G401.6 (cell line): ENCODE results near the gene TSPAN7.

Experiments used
- FAIRE-seq: peaks from 2 replicates; lab custom pipeline; 2012; peaks lifted over from hg19 to GRCh38; lab: Jason Lieb, UNC

TSPAN7 gene, protein sequence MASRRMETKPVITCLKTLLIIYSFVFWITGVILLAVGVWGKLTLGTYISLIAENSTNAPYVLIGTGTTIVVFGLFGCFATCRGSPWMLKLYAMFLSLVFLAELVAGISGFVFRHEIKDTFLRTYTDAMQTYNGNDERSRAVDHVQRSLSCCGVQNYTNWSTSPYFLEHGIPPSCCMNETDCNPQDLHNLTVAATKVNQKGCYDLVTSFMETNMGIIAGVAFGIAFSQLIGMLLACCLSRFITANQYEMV

DNA sequence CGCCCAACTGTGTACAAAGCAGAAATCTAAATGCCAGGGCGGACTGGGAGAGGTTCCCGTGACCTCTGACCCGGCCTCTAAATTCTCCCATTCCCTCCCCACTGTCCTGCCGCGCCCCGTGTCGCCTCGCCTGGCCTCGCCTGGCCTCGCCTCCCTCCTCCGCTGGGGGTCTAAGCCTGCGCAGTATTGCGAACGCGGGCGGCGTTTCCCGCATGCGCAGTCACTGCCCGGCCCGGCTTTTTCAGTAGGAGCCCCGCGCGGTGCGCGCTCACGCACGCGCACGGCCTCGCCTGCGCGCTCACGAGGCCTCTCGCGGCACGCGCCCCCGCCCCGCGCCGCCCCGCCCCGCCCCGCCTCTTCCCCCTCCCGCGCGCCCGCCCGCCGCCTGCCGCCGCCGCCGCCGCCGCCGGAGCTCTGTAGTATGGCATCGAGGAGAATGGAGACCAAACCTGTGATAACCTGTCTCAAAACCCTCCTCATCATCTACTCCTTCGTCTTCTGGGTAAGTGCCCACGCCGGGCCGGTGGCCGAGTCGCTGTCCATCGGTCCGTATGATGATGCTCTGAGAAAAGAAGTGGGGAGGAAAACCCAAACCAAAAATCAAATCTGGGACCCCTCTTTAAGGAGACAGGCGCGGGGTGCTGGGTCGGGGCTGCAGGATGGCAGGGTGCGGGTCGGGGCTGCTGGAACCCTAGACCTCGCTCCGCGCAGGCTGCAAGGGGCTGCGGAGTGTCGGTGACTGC is at the start of gene TSPAN7:
TSS of gene TSPAN7 (plus strand) at position 417 of the 743 bp plus-strand sequence. CDS start at position 422, 5 bp downstream.
- FAIRE-seq, result no peak

DNA sequence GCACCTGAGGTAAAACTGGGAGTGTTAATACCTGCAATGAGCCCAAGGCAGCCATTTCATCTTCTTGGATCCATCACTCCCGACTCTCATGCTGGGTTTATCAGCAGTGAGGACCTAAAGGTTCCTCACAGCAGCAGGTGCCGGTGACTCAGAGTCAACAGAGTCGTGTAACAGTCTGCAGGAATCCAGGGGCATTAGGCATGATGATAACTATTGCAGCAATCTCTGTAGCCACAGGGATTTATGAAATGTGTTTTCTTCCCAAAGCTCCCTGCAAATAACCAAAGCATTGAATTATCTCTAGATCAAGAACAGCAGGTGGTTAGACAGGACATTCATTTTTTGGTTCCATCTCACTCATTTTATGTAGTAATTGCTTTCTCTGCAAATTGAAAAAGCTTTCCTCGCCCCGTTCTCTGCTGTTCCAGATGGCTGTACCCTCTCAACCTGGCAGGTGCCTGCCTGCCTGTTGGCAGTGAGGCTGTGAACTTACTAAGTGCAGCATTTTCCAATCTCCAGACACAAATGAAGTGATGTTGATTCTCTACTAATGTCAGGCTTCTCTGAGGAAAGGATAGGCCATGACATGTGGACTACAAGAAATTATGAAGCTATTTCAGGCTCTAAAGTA is 48.1 kb upstream of the TSPAN7 start:
- FAIRE-seq, result no peak

DNA sequence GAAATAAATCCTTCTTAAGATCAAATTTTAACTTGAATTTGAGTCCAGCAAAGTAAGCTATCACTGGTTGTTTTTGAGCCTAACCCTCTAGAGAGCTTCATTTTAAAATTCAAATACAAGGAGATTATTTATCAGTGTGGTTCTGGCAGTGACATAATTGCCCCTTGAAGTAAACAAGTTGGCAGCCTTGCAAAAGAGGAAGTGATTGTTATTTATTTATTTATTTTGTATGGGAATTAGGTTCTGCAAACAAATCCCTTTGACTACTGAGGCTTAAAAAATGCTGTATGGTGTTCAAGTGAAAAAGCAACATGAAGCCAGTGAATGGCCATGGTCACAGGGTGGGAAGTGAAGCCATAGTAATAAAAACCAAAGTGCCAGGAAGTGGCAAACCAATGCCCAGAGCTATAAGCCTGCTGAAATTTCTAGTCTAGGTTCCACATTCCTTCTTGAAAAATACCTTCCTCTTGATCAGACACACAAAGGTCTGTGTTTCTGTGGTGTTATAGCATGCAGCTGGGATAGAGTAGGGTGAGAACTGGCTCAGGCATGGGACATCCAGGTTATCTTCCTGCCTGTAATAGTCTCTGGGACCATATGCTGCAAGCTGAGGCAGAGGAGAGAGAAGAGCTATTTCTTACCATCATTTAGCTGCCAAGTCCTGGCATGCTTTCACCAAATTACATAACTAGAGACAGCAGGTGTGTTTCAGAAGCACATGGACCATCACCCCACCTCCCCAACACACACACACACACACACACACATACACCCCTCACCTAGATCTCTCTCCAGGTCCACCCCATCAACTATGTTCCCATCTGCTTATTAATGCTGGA is 47.1 kb upstream of the TSPAN7 start:
- FAIRE-seq, result no peak

DNA sequence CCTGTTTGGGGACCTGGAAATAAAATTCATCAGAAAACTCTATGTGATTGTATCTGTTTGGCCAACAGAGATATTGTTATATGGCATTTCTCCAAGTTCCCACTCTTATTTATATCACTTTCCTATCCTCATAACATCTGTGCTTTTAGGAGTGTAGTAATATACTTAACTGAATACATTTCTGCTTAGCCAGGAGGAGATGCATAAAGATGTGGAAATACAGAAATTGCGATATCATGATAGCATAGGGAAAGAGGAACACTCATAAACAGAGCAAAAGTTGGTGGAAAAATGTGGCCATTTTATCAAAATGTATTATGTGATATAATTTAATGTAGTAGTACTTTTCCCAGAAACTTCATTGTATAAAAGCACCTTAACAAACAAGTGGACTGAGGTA is 46.1 kb upstream of the TSPAN7 start:
- no peak for FAIRE-seq

DNA sequence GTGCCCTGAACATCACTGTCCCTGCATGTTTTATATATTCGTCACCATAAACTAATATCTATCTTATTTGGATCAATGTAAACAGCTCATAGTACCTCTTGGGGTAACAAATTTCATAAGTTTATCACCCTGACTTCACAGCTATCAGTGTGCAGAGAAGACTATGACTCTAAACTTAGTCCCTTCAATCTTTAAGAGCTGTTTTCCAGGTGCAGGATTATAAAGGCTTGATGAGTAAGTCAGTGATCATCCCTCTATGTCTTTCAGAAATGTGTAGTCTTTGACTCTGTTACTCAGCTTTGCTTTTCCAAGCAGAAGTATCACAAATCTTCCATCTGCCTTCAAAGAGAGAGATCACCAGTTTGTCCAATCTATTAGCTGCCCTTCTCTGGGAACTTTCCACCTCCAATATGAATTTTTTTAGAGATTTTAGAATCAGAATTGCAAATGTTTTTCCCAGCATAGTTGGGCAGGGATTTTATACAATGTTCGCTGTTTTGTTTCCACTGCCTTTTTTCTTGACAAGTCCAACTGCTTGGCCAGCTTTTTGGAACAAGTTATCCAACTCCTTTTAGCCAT is 45.1 kb upstream of the TSPAN7 start:
- no peak for FAIRE-seq

DNA sequence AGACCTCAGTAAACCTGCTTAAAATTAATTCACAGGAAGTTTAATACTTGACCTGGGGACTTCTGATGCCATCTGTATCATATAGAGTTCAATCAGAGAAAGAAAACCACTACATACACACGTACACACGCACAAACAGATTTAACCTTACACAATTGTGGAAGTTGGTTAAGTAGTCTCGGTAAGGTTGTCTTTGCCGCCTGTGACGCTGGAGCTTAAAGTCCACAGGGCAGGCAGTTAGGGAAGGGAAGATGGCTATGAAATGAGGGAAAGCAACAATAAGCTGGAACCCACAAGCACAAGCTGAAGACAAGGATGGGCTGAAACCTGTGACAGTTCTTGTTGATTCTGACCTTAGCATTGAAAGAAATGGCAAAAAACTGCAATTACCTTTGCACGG is 41.7 kb upstream of the TSPAN7 start:
- no peak for FAIRE-seq

DNA sequence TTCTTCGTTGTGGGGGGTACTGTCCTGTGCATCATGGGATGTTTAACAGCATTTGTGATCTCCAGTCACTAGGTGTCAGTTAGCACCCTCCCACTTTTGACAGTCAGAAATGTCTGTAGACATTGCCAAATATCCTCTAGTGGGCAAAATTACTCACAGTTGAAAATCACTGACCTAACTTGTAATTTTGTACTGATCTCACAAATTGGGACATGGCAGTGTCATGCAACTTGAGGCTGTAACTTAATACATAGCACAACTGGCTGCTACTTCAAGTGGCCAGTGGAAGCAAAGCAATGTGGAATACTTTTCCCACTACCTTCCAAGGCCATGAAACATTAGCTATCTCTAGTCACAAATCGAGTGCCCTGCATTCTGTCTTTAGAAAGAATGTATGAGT is 23.2 kb upstream of the TSPAN7 start:
- no peak for FAIRE-seq

DNA sequence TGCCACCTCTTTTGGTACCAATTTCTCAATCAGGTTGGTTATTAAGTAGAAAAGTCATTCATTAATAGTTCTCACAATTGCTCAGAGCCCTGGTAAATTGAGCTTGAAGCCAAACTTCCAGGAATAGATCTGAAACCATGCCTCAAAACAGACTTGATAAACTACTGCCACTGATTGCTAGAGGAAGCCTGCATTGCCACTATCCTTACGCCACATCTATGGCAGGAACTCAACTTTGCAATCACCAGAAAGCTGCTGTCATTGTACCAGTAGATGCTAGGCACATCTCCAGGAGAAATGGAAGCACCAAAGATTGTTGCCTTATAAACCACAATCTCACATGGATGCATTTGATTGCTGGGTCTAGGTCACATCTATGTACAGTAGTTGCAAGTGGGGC is 21.6 kb upstream of the TSPAN7 start:
- FAIRE-seq, result no peak

DNA sequence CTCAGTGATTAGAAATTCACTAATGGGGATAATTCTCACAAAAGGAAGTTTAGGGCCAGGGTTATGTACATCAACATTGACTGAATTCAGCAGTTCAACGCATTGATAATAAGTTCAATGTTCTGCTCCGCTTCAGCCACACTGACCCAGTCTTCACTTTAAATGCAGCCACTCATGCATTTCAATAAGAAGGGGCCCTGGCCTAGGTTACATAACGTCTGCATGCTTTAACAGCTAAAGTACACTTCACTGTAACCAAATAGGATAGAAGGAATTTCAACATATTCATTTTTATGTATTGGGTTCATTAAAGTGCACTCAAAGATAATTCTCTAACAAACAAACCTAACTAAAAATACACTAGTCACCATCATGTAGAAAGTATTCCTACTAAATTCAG is 12.8 kb upstream of the TSPAN7 start:
- no peak for FAIRE-seq

DNA sequence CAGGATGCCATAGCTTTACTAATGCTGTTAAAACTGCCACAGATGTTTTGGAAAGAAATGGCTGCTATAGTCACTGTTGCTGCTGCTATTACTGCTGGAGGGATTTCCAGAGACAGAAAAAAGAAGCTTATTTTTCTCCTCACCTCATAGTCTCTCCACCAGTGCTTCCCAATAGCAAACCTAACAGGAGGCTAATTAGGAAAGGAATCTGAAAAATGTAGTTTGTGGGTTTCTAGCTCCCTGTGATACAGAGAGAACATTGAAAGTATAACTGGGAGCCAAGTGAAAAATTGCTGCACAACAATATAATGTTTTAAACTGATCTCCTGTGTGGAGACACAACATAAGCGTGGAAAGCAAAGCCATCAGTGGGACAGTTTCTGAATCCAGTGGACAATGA is 8.6 kb upstream of the TSPAN7 start:
- FAIRE-seq, result no peak

DNA sequence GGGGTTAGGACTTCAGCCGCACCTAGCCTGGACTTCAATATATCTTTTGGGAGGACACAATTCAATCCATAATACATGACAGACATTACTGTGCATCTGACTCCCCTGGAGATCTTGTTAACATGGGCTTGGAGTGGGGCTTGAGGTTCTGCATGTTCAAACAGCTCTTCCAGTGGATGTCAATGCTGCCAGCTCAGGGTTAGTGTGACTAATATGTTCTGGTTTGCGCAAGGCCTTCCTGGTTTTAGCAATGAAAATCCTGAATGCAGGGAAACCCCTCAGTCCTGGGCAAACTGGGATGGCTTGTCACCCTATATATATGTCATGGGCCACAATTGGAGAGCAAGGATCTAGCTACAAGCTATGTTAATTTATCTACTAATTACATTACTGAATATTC is 2.7 kb upstream of the TSPAN7 start:
- FAIRE-seq, result no peak

DNA sequence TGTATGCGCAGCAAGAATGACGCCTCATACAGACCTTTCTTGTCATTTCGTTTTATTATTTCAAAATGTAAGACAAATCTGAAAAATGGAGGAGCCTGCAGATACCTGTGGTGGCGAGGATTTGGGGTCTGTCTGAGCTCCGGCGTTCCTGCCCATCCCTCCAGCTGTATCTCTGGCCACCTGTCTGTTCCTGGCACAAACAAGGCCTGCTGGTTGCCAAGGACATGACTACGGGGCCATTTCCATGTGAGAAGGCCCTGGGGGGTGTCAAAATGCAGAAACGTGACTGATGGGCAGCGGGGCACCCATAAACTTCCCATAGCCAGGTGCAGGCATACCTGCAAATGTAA is 591 bp upstream of the TSPAN7 start:
- no peak for FAIRE-seq

DNA sequence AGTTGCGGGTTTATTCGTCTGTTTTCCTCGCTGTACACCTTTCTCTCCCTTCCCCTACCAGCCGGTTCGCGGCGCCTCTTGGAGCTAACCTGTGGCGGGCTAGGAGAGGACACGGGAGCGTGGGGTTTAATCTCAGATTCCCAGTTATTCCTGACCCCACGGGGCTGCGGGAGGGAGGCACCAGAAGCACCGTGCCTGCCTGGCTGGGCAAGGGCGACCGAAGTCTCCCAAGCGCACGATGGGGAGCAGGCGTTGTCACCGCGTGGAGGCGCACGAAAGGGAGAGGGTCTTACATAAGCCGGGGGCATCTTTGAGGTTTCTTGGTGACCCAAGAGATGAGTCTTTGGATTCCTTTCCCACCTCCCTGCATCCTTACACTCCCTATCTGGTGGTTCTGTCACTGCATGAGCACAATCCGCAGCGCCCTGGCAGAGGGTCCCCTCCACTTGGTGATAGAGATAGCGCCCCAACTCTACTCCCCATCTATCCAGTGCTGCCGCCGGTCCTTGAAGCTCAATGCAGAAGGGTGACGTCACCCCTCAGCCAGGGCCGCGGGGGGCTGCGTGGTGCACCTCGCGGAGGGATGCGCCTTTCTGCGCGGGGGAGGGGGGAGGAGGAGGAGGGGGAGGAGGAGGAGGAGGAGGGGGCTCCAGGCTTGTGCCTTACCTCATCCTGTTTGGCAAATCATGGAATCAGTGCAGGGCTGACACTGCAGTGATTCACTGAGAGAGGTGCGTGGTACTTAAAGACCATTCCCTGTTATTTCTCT is 793 bp downstream of the TSPAN7 start:
- FAIRE-seq, result no peak

DNA sequence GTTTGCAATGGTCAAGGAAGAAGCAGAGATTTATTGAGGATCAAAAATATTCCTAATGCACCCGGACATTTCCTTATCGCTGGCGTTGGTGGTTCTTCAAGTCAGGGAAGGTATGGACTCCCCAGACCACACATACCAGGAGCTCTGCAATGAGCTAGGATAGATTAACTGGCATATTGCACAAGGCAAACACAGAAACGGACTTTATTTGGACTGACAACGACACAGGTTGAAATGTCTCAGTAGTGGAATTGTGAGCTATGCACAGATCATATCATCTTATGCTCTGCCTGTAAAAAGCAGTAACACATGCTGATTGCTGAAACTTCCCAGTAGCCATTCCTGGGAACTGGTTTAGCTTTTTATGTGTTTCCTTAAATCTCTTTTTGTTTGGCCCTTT is 1.7 kb downstream of the TSPAN7 start:
- no peak for FAIRE-seq

DNA sequence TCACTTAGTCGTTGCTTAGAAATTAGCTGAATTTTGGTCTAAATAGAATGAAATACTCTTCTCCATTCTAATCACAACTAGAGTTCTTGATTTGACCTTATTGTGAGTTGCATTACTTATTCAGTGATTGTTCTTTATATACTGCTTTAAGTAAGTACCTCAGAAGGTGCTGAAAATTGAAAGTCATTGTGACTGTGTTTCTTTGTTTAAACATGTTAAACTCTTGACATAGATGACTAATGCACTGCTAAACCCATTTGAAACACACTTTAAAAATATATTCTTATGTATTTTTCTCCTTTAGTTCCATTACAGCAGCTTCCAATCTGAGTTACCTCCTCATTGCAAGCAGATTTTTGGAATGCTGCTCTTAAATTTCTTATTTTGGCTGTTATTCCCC is 9.1 kb downstream of the TSPAN7 start:
- FAIRE-seq, result no peak

DNA sequence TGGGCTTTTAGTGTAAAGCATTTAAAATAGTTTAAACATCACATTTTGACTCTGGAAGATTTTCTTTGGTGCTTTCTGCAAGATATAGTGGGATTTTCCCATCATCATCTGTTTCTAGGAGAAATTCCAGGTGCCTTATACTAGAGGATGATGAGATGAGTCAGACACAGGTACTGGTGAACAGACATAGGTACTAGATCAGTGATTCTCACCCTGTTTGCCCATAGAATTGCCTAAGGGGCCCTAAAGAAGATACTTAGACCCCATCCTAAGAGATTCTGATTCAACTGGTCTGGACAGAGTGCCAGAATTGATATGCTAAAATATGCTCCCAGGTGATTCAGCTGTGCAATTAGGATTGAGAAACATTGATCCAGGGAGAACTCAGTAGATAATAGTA is 9.7 kb downstream of the TSPAN7 start:
- FAIRE-seq, result no peak

DNA sequence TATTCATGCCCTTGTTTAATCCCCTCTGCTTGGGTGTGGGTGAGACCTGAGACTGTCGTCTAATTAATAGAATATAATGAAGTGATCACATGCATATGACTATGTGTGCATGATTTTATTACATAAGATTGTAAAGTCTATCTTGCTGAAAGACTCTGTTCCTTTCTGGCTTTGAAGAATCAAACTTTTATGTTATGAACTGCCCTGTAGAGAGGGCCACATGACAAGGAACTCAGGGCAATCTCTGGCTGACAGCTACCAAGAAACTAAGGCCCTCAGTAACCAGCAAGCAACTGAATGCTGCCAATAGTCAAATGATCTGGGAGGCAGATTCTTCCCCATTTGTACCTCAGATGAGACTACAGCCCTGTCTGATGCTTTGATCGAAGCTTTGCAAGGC is 13.5 kb downstream of the TSPAN7 start:
- FAIRE-seq, result no peak

DNA sequence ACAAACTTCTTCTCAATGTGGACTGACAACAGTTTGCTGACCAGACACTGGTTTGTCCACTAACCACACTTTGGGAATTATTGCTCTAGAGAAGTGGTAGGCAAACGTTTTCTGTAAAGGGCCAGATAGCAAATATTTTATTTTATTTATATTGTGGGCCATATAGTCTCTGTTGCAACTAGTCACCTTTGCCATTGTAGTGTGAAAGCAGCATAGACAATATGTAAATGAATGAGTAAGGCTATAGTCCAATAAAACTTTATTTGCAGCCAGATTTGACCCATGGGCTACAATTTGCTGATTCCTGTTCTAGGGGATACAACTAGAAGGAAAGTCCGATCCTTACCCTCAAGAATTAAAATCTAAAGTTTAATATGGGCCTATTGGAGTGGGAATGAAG is 14.5 kb downstream of the TSPAN7 start:
- FAIRE-seq, result no peak

DNA sequence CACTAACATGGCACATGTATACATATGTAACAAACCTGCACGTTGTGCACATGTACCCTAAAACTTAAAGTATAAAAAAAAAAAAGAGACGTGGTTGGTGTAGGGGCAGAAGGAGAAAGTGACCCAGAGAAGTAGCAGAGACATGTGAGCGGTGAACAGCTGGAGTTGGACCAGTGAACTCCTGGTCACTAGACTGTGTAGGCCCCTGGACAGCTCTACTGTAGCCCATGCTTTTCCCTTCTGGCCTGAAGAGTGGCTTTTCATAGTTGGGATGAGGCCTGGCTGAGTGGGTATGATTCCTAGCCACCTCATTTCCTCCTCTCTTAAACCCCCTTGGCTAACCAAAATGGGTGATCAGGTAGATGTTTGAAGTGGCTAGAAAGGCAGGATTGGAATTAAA is 16.4 kb downstream of the TSPAN7 start:
- FAIRE-seq, result no peak

DNA sequence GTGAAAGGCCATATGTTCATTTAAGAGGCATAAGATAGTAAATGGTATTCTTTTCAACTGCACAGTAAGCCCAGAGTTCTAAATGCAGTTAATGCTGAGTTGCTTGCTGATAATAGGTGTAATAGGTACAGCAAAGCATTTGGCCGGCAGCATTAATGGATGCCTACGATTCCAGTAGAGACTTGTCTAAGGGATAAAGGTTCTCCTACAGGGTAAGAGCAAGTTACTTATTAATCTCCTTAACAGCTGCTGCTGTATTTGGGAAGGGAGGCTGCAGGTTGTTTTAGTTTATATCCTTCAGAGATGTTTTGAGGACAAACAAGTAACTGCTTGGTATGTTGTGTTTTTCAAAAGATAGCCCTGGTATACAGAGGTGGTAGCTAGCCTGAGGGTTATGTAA is 16.8 kb downstream of the TSPAN7 start:
- no peak for FAIRE-seq

DNA sequence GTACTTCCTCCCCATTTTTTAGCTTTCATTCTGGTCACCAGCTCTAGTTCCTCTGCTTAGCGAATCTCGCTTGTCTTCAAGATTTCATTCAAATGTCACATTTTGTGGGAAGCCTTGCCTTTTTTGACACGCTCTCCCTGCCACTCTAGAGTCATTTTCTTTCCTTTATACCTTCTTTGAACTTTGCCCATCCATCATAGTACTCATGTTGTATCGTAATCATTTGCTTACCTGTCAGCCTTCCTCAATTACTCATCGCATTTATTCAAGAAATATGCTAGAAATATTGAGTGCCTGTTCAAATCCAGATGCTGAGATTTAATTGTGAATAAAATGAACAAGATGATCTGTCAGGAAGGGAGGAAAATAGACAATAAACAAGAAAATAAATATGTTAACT is 21.8 kb downstream of the TSPAN7 start:
- no peak for FAIRE-seq

DNA sequence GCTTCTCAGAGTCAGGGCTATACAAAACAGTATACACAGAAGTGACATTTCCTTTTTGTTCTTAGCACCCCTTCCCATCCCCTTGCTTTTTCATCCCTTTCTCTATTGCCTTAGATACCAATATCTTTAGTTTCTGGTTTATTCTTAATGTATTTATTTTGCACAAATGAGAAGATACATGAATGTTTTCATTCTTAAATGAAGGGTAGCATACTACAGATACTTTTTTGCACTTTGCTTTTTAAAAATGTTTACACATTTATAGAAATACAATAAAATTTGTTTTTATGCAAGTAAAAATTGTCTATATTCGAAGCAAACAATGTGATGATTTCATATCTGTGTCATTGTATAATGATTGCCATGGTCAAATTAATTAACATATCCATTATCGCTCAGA is 33.1 kb downstream of the TSPAN7 start:
- no peak for FAIRE-seq
